HCT116 (cell line): ENCODE data around the gene PPHLN1.

ENCODE experiments used
- ELF1 ChIP-seq: IDR thresholded peaks from 2 replicates; pipeline ENCODE4 v1.6.1; 2012; ENCODE audit warnings: low read depth, borderline replicate concordance
- EZH2phosphoT487 ChIP-seq: fragments of 200-600 bp; IDR thresholded peaks from 2 replicates; pipeline ENCODE4 v1.6.1; 2018; ENCODE audit warnings: antibody characterized with exemption, borderline replicate concordance
- JUND ChIP-seq: IDR thresholded peaks from 2 replicates; pipeline ENCODE4 v1.6.1; 2012
- POLR2A ChIP-seq: IDR thresholded peaks from 2 replicates; pipeline ENCODE4 v1.7.0; 2011; ENCODE audit warnings: borderline replicate concordance; ENCODE audit not compliant: insufficient read depth, insufficient read length; ENCODE audit errors: extremely low read depth
- POLR2AphosphoS5 ChIP-seq: IDR thresholded peaks from 2 replicates; pipeline ENCODE4 v1.6.1; 2011; ENCODE audit warnings: mild to moderate bottlenecking, low read depth, low read length, moderate library complexity
- RAD21 ChIP-seq: IDR thresholded peaks from 2 replicates; pipeline ENCODE4 v1.6.1; 2012; ENCODE audit warnings: low read depth, mild to moderate bottlenecking
- SIN3A ChIP-seq: IDR thresholded peaks from 2 replicates; pipeline ENCODE4 v1.6.1; 2012; ENCODE audit warnings: low read depth
- SP1 ChIP-seq: IDR thresholded peaks from 2 replicates; pipeline ENCODE4 v1.6.1; 2012; ENCODE audit warnings: low read depth
- YY1 ChIP-seq: IDR thresholded peaks from 2 replicates; pipeline ENCODE4 v1.6.1; 2011; ENCODE audit warnings: low read length, low read depth, moderate library complexity, mild to moderate bottlenecking; ENCODE audit not compliant: insufficient replicate concordance; ENCODE audit errors: extremely low read depth
- ZNF274 ChIP-seq: fragments of 200-500 bp; sonication (Bioruptor generic); IDR thresholded peaks from 2 replicates; pipeline ENCODE4 v1.6.1; 2014; ENCODE audit warnings: mild to moderate bottlenecking, low read depth, low read length, inconsistent platforms
- TF ChIP-seq, protein P1 (sequence below), 3 experiments: fragments of 200-600 bp in 1 of 3; sonication (generic) in 1 of 3; IDR thresholded peaks in 2 of 3; conservative IDR thresholded peaks in 1 of 3; 2 replicates each; pipeline ENCODE4 v1.5.1; 2012 to 2017; ENCODE audit warnings: low read depth in 2 of 3, low read length in 2 of 3, antibody characterized with exemption in 1 of 3, borderline replicate concordance in 1 of 3, control low read depth in 1 of 3, mild to moderate bottlenecking in 1 of 3, mixed read lengths in 1 of 3, mixed run types in 1 of 3, moderate library complexity in 1 of 3; ENCODE audit not compliant: insufficient read depth in 1 of 3
- TF ChIP-seq, protein P2 (sequence below): IDR thresholded peaks from 2 replicates; pipeline ENCODE4 v1.6.1; 2012; ENCODE audit warnings: low read depth
- TF ChIP-seq, protein P3 (sequence below): IDR thresholded peaks from 2 replicates; pipeline ENCODE4 v1.6.1; 2012

DNA sequence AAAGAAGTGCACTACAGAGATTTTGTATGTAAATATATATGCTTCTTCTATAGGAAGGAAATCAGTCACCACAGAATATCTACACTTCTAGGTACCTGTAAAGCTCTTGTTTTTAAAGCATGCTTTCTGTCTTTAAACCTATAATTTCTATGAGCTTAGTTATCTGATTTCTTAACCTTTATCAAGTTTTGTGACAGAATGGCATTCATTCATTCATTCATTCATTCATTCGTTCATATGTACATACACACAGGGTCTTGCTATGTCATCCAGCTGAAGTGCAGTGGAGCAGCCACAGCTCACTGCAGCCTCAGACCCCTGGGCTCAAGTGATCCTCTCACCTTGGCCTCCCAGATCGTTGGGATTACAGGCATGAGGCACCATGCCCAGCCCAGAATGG lies 16.1 kb downstream of the PPHLN1 start:
- TF ChIP-seq, protein P1, sequence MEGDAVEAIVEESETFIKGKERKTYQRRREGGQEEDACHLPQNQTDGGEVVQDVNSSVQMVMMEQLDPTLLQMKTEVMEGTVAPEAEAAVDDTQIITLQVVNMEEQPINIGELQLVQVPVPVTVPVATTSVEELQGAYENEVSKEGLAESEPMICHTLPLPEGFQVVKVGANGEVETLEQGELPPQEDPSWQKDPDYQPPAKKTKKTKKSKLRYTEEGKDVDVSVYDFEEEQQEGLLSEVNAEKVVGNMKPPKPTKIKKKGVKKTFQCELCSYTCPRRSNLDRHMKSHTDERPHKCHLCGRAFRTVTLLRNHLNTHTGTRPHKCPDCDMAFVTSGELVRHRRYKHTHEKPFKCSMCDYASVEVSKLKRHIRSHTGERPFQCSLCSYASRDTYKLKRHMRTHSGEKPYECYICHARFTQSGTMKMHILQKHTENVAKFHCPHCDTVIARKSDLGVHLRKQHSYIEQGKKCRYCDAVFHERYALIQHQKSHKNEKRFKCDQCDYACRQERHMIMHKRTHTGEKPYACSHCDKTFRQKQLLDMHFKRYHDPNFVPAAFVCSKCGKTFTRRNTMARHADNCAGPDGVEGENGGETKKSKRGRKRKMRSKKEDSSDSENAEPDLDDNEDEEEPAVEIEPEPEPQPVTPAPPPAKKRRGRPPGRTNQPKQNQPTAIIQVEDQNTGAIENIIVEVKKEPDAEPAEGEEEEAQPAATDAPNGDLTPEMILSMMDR (IDR thresholded peaks at IDR 0.05 in 2 of 3, conservative IDR thresholded peaks at IDR 0.05 in 1 of 3; ENCODE audit: borderline replicate concordance in 1 of 3, insufficient read depth in 1 of 3, low read depth in 2 of 3, low read length in 2 of 3): no peak
- TF ChIP-seq EZH2phosphoT487: no peak
- TF ChIP-seq, protein P2, sequence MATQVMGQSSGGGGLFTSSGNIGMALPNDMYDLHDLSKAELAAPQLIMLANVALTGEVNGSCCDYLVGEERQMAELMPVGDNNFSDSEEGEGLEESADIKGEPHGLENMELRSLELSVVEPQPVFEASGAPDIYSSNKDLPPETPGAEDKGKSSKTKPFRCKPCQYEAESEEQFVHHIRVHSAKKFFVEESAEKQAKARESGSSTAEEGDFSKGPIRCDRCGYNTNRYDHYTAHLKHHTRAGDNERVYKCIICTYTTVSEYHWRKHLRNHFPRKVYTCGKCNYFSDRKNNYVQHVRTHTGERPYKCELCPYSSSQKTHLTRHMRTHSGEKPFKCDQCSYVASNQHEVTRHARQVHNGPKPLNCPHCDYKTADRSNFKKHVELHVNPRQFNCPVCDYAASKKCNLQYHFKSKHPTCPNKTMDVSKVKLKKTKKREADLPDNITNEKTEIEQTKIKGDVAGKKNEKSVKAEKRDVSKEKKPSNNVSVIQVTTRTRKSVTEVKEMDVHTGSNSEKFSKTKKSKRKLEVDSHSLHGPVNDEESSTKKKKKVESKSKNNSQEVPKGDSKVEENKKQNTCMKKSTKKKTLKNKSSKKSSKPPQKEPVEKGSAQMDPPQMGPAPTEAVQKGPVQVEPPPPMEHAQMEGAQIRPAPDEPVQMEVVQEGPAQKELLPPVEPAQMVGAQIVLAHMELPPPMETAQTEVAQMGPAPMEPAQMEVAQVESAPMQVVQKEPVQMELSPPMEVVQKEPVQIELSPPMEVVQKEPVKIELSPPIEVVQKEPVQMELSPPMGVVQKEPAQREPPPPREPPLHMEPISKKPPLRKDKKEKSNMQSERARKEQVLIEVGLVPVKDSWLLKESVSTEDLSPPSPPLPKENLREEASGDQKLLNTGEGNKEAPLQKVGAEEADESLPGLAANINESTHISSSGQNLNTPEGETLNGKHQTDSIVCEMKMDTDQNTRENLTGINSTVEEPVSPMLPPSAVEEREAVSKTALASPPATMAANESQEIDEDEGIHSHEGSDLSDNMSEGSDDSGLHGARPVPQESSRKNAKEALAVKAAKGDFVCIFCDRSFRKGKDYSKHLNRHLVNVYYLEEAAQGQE: no peak
- no peak for TF ChIP-seq RAD21
- no peak for TF ChIP-seq POLR2A
- TF ChIP-seq POLR2AphosphoS5: no peak
- no peak for TF ChIP-seq JUND
- TF ChIP-seq ZNF274: no peak
- TF ChIP-seq, protein P3, sequence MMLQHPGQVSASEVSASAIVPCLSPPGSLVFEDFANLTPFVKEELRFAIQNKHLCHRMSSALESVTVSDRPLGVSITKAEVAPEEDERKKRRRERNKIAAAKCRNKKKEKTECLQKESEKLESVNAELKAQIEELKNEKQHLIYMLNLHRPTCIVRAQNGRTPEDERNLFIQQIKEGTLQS: no peak
- TF ChIP-seq SIN3A: no peak
- TF ChIP-seq YY1: no peak
- TF ChIP-seq SP1: no peak
- no peak for TF ChIP-seq ELF1
